Endothelial cell of umbilical vein (primary cell): ENCODE results near the gene NPIPB2. TPM values are rescaled to one million over a fixed set of nuclear protein-coding genes. Genes with fewer than 3 reads are reported as not detected.

ENCODE experiments used
- BruUV-seq: library from RNA; stranded (reverse); fragments of 400-500 nt; replicated peaks from 2 replicates; lab custom pipeline; 2021; lab: Mats Ljungman, UMichigan
- CTCF ChIA-PET: fragments of 300-600, 350-600 bp; sonication (Branson Sonifier 250); formaldehyde crosslinking; loops from one replicate; lab custom pipeline; 2021; ENCODE audit warnings: antibody characterized with exemption, inconsistent platforms; lab: Charles Lee
- POLR2A ChIA-PET: fragments of 300-600, 350-600 bp; sonication (Branson Sonifier 250); formaldehyde crosslinking; loops from one replicate; lab custom pipeline; 2021; ENCODE audit warnings: antibody characterized with exemption, inconsistent platforms; lab: Charles Lee
- DNase-seq: peaks from one replicate; pipeline ENCODE4 v3.0.0-alpha.2; 2011; ENCODE audit warnings: low read depth, low spot score
- FAIRE-seq: peaks from 2 replicates; lab custom pipeline; 2011; peaks lifted over from hg19 to GRCh38; lab: Jason Lieb, UNC
- H2AFZ ChIP-seq: 2 replicates; pipeline ENCODE4 v1.6.0; 2012; ENCODE audit warnings: low read depth, low read length, control low read depth, inconsistent platforms
- H3K27ac ChIP-seq: 2 replicates; pipeline ENCODE4 v1.5.1; 2011; ENCODE audit warnings: low read depth, mild to moderate bottlenecking, control low read depth, low read length, moderate library complexity; ENCODE audit not compliant: insufficient read depth
- H3K27me3 ChIP-seq, 2 experiments: 2 replicates each; pipeline versions ENCODE4 v1.6.0 to v1.6.1; 2011; ENCODE audit warnings: low read length in 2 of 2, mixed read lengths in 1 of 2; ENCODE audit not compliant: control insufficient read depth in 2 of 2, insufficient read depth in 2 of 2
- H3K36me3 ChIP-seq, 2 experiments: 2 replicates in 1 of 2; 3 replicates in 1 of 2; pipeline ENCODE4 v1.5.1; 2011; ENCODE audit warnings: low read length in 2 of 2, mild to moderate bottlenecking in 1 of 2, moderate library complexity in 1 of 2; ENCODE audit not compliant: control insufficient read depth in 2 of 2, insufficient read depth in 2 of 2; ENCODE audit errors: extremely low read depth in 1 of 2
- H3K4me1 ChIP-seq: 3 replicates; pipeline ENCODE4 v1.5.1; 2011; ENCODE audit warnings: mild to moderate bottlenecking, low read length; ENCODE audit not compliant: control insufficient read depth, insufficient read depth; ENCODE audit errors: extremely low read depth
- H3K4me2 ChIP-seq: 2 replicates; pipeline ENCODE4 v1.6.1; 2011; ENCODE audit warnings: low read length, control low read depth, mixed read lengths; ENCODE audit not compliant: insufficient read depth
- H3K4me3 ChIP-seq, 3 experiments: fragments of 200-600 bp in 1 of 3; sonication (generic), shearing (Covaris generic) in 1 of 3; replicated peaks in 1 of 3; 2 replicates each; pipeline ENCODE4 v1.5.1; 2011 to 2016; ENCODE audit warnings: control low read depth in 3 of 3, low read length in 3 of 3, mild to moderate bottlenecking in 2 of 3, inconsistent platforms in 1 of 3, low read depth in 1 of 3, moderate library complexity in 1 of 3; ENCODE audit not compliant: insufficient read depth in 1 of 3
- H3K79me2 ChIP-seq: 2 replicates; pipeline ENCODE4 v1.6.0; 2012; ENCODE audit warnings: low read length, inconsistent platforms; ENCODE audit not compliant: control insufficient read depth, insufficient read depth
- H3K9ac ChIP-seq: replicated peaks from 2 replicates; pipeline ENCODE3; 2011; ENCODE audit warnings: low read length, control low read depth; ENCODE audit not compliant: insufficient read depth; ENCODE audit errors: extremely low read depth
- H3K9me1 ChIP-seq: replicated peaks from 3 replicates; pipeline ENCODE4 v1.6.0; 2011; ENCODE audit warnings: mild to moderate bottlenecking, low read length; ENCODE audit not compliant: control insufficient read depth, insufficient read depth; ENCODE audit errors: extremely low read depth
- H3K9me3 ChIP-seq: replicated peaks from 2 replicates; pipeline ENCODE4 v1.5.1; 2012; ENCODE audit warnings: low read length, inconsistent platforms; ENCODE audit not compliant: control insufficient read depth, insufficient read depth
- H4K20me1 ChIP-seq: replicated peaks from 2 replicates; pipeline ENCODE3; 2011; ENCODE audit warnings: mild to moderate bottlenecking, low read length; ENCODE audit not compliant: control insufficient read depth, insufficient read depth; ENCODE audit errors: extremely low read depth
- CTCF ChIP-seq, 2 donors: IDR thresholded peaks; 1 replicate in 1 of 2; 2 replicates in 1 of 2; pipeline ENCODE4 v1.5.1; 2011; ENCODE audit warnings: low read length in 2 of 2, mild to moderate bottlenecking in 2 of 2, moderate library complexity in 2 of 2, control low read depth in 1 of 2, inconsistent platforms in 1 of 2, low read depth in 1 of 2; ENCODE audit not compliant: insufficient read depth in 1 of 2; ENCODE audit errors: extremely low read depth in 1 of 2
- FOS ChIP-seq: IDR thresholded peaks from 2 replicates; pipeline ENCODE4 v1.6.1; 2011; ENCODE audit warnings: mild to moderate bottlenecking, low read length, moderate library complexity, borderline replicate concordance; ENCODE audit not compliant: insufficient read depth
- GATA2 ChIP-seq: IDR thresholded peaks from 2 replicates; pipeline ENCODE4 v1.7.0; 2011; ENCODE audit warnings: low read depth, mild to moderate bottlenecking, moderate library complexity, mixed read lengths, low read length; ENCODE audit not compliant: insufficient read length, insufficient read depth
- JUN ChIP-seq: IDR thresholded peaks from 2 replicates; pipeline ENCODE4 v1.6.1; 2011; ENCODE audit warnings: borderline replicate concordance, low read depth; ENCODE audit not compliant: insufficient read length, insufficient read depth
- MYC ChIP-seq: IDR thresholded peaks from one replicate; pipeline ENCODE4 v1.6.1; 2011; ENCODE audit warnings: mild to moderate bottlenecking, low read depth, low read length
- POLR2A ChIP-seq: IDR thresholded peaks from 2 replicates; pipeline ENCODE4 v1.6.1; 2012; ENCODE audit warnings: low read depth, mild to moderate bottlenecking, control low read depth, low read length
- POLR2AphosphoS5 ChIP-seq: IDR thresholded peaks from 2 replicates; pipeline ENCODE4 v1.6.1; 2012; ENCODE audit warnings: low read depth, mild to moderate bottlenecking, control low read depth, low read length, moderate library complexity; ENCODE audit not compliant: insufficient read depth
- dilution Hi-C: fragments of 300-500 bp; cut with MboI; formaldehyde crosslinking; loops from one replicate; pipeline ENCODE4 v1.15.0; 2019; ENCODE audit warnings: low sequenced_read_pairs; ENCODE audit not compliant: extremely low pct_ligation_motif_present
- intact Hi-C: fragments of 100-400 bp; cut with micrococcal nuclease; formaldehyde crosslinking; loops from one replicate; pipeline ENCODE4 v1.10.0; 2022
- polyA plus RNA-seq, 4 experiments: library from polyadenylated mRNA; depleted of rRNA in 3 of 4; stranded (reverse) in 3 of 4; unstranded in 1 of 4; fragments of >200 nt; gene quantifications; 2 replicates each; pipeline versions ENCODE4 v1.2.1 to v1.2.3, GENCODE V29; 2011 to 2012; ENCODE audit warnings: missing spikeins in 1 of 4
- total RNA-seq: library from RNA; stranded (reverse); gene quantifications from 2 replicates; pipeline ENCODE4 v1.2.3, GENCODE V29; 2021

The NPIPB2 gene
- total and polyA plus RNA-seq, 2 donors (not counting 3 experiments of a cell fraction or from before 2014, with no cell fraction given), result 5.8 to 15.4 TPM

- Histone ChIP-seq H3K27me3 (peaks cover 0 to 2% of the 10 kb centered on the region in 2 experiments), H3K4me3 (peak overlapping the region; percentile 29 to 63 (median 40)), H3K9ac (peak overlapping the region; percentile 25), H3K4me2 (peak overlapping the region; percentile 73), H4K20me1 (peaks cover 9% of the 10 kb centered on the region), H3K4me1 (peaks cover 24% of the 10 kb centered on the region), H3K9me3 (no peaks in the 10 kb centered on the region), H2AFZ (peak overlapping the region; percentile 83), H3K9me1 (no peaks in the 10 kb centered on the region), H3K27ac (no peak overlapping the region), H3K79me2 (peaks cover 40% of the 10 kb centered on the region), H3K36me3 (no peaks in the 10 kb centered on the region)
- DNase-seq (no peak), FAIRE-seq (peak; percentile 4)
- dilution Hi-C loops, result no loop called here
- TF ChIP-seq JUN (peak; percentile 25), MYC (no peak), GATA2 (no peak)
- ChIA-PET POLR2A (no interaction called here), CTCF (interaction anchor here (1.5 to 4.7 kb wide), 3 partner anchors 119 to 179 kb away, joined by 3 to 24 read pairs (median 5); partner anchors contain the start of gene ZC3H7A)
- TSS peak; percentile 48 for BruUV-seq
- intact Hi-C loops, result loop anchor here (1.0 to 5.0 kb wide), 2 partner anchors 65 to 76 kb away; partner anchors contain the start of gene RSL1D1
Measured at GRCh38 chr16:11916524-11917285, 25.1 kb downstream of the NPIPB2 start.

- no peaks in the 10 kb centered on the region for H3K9me1 ChIP-seq
- peak; percentile 76 for TF ChIP-seq POLR2A
- peak in 1 of 2 donors; percentile 9 for TF ChIP-seq CTCF (IDR thresholded peaks at IDR 0.05; ENCODE audit: extremely low read depth in 1 of 2, insufficient read depth in 1 of 2, low read depth in 1 of 2, low read length in 2 of 2)
- TF ChIP-seq FOS, result no peak
- peak; percentile 68 for TF ChIP-seq MYC
- no peak for TF ChIP-seq GATA2
- TF ChIP-seq POLR2AphosphoS5, result peak; percentile 72
- peaks cover 48% of the 10 kb centered on the region for H3K79me2 ChIP-seq
- peak within 1 kb of the TSS; percentile 85 for H3K9ac ChIP-seq
- intact Hi-C loops (loop anchor here (1.0 to 5.0 kb wide), 4 partner anchors 61 to 152 kb away; partner anchors contain the start of genes RSL1D1 and SNX29), dilution Hi-C loops (no loop called here)
- peak within 1 kb of the TSS; percentile 76 for H3K27ac ChIP-seq
- ChIA-PET POLR2A (interaction anchor here (1.0 kb wide), 1 partner anchor 61 kb away, joined by 3 read pairs; the partner anchor contains the start of gene SNX29), CTCF (interaction anchor here (1.0 to 4.7 kb wide), 5 partner anchors 14 to 179 kb away, joined by 3 to 24 read pairs (median 3); partner anchors contain the start of gene ZC3H7A)
- peaks cover 9% of the 10 kb centered on the region for H4K20me1 ChIP-seq
- H3K9me3 ChIP-seq, result no peaks in the 10 kb centered on the region
- no peaks in the 10 kb centered on the region for H3K36me3 ChIP-seq
- peak within 1 kb of the TSS; percentile 68 to 96 (median 77) for H3K4me3 ChIP-seq
- peaks cover 24% of the 10 kb centered on the region for H3K4me1 ChIP-seq
- H2AFZ ChIP-seq, result peak within 1 kb of the TSS; percentile 83
- H3K4me2 ChIP-seq, result peak within 1 kb of the TSS; percentile 93
- BruUV-seq, result no TSS peak
- peaks cover 0 to 2% of the 10 kb centered on the region in 2 experiments for H3K27me3 ChIP-seq
- DNase-seq (peak; percentile 99), FAIRE-seq (peak; percentile 95)
Measured at GRCh38 chr16:11915644-11916523, 26.0 kb downstream of the NPIPB2 start, which contains the start of gene GSPT1. GSPT1 (minus strand) TSS chr16:11915956; CDS start chr16:11915720, 236 bp downstream.
